Thoracic aorta (tissue), 2 donors: Measurements from ENCODE around the gene NDUFAF5. TPM values are rescaled to one million over a fixed set of nuclear protein-coding genes. Genes with fewer than 3 reads are reported as not detected.

Experiments used
- ATAC-seq: fragments of 150-250 bp; one replicate; pipeline ENCODE4 v1.8.0; 2017; ENCODE audit warnings: low read depth; ENCODE audit not compliant: insufficient number of reproducible peaks, low FRiP score
- DNase-seq: peaks from one replicate; pipeline ENCODE4 v3.0.0-alpha.2; 2020; ENCODE audit warnings: low spot score
- H3K27ac ChIP-seq, 2 donors: fragments of 200-600 bp; sonication (generic); 1 replicate in 1 of 2; 2 replicates in 1 of 2; pipeline ENCODE4 v1.5.1; 2016; ENCODE audit warnings: mild to moderate bottlenecking in 2 of 2, moderate library complexity in 2 of 2
- H3K27me3 ChIP-seq: fragments of 200-600 bp; sonication (generic); replicated peaks from 2 replicates; pipeline ENCODE4 v1.6.0; 2016; ENCODE audit warnings: mild to moderate bottlenecking; ENCODE audit not compliant: insufficient read depth
- H3K36me3 ChIP-seq: fragments of 200-600 bp; sonication (generic); one replicate; pipeline ENCODE4 v1.5.1; 2016
- H3K4me1 ChIP-seq, 2 donors: fragments of 200-600 bp; sonication (generic); 1 replicate in 1 of 2; 2 replicates in 1 of 2; pipeline versions ENCODE4 v1.5.1 to v1.6.0; 2016; ENCODE audit warnings: low read depth in 2 of 2, mild to moderate bottlenecking in 1 of 2; ENCODE audit not compliant: control insufficient read depth in 1 of 2
- H3K4me3 ChIP-seq: fragments of 200-600 bp; sonication (generic); 2 replicates; pipeline ENCODE4 v1.5.1; 2016; ENCODE audit warnings: mild to moderate bottlenecking
- H3K9me3 ChIP-seq: fragments of 200-600 bp; sonication (generic); 2 replicates; pipeline ENCODE4 v1.5.1; 2016
- CTCF ChIP-seq: fragments of 200-600 bp; sonication (generic); IDR thresholded peaks from one replicate; pipeline ENCODE4 v1.5.1; 2019; ENCODE audit warnings: antibody characterized with exemption
- total RNA-seq, 2 donors: library from RNA; depleted of rRNA; stranded (reverse); fragments of >200 nt; gene quantifications; one replicate each; pipeline versions ENCODE4 v1.1.0 to v1.2.3, GENCODE V29; 2016

Gene NDUFAF5
- total RNA-seq, 2 donors from 2014 or later = 5.3 to 8.1 TPM

- Histone ChIP-seq H3K27ac (no peak overlapping the region), H3K4me3 (no peak overlapping the region), H3K36me3 (no peaks in the 10 kb centered on the region), H3K4me1 (no peaks in the 10 kb centered on the region), H3K27me3 (no peaks in the 10 kb centered on the region), H3K9me3 (no peaks in the 10 kb centered on the region)
- ATAC-seq (no peak), DNase-seq (no peak)
- no peak for TF ChIP-seq CTCF
Observed at GRCh38 chr20:13825465-13825864, 40.6 kb downstream of the NDUFAF5 start.

- ATAC-seq (no peak), DNase-seq (no peak)
- Histone ChIP-seq H3K27me3 (no peaks in the 10 kb centered on the region), H3K4me3 (no peak overlapping the region), H3K4me1 (no peaks in the 10 kb centered on the region), H3K9me3 (no peaks in the 10 kb centered on the region), H3K27ac (no peak overlapping the region), H3K36me3 (no peaks in the 10 kb centered on the region)
- TF ChIP-seq CTCF = no peak
Observed at GRCh38 chr20:13831476-13831875, 46.6 kb downstream of the NDUFAF5 start.

GRCh38 chr20:13838664-13839063, 53.8 kb downstream of the NDUFAF5 start:
- H3K27ac ChIP-seq = no peak overlapping the region
- no peaks in the 10 kb centered on the region for H3K27me3 ChIP-seq
- no peaks in the 10 kb centered on the region for H3K4me1 ChIP-seq
- H3K36me3 ChIP-seq = no peaks in the 10 kb centered on the region
- DNase-seq (no peak), ATAC-seq (no peak)
- H3K4me3 ChIP-seq = no peak overlapping the region
- H3K9me3 ChIP-seq = no peaks in the 10 kb centered on the region
- TF ChIP-seq CTCF = no peak

GRCh38 chr20:13839421-13840092, 54.7 kb downstream of the NDUFAF5 start:
- Histone ChIP-seq H3K36me3 (no peaks in the 10 kb centered on the region), H3K27me3 (no peaks in the 10 kb centered on the region), H3K9me3 (no peaks in the 10 kb centered on the region), H3K4me3 (no peak overlapping the region), H3K27ac (no peak overlapping the region), H3K4me1 (no peaks in the 10 kb centered on the region)
- TF ChIP-seq CTCF = no peak
- no peak for DNase-seq
- ATAC-seq = no peak

- Histone ChIP-seq H3K4me1 (no peaks in the 10 kb centered on the region), H3K27me3 (no peaks in the 10 kb centered on the region), H3K27ac (no peak overlapping the region), H3K9me3 (no peaks in the 10 kb centered on the region), H3K36me3 (no peaks in the 10 kb centered on the region), H3K4me3 (no peak overlapping the region)
- ATAC-seq (no peak), DNase-seq (no peak)
- no peak for TF ChIP-seq CTCF
Observed at GRCh38 chr20:13840093-13840465, 55.3 kb downstream of the NDUFAF5 start.
